HG03558 (cell line): ENCODE data around the gene ALDH1L2.
"Not testable (repeated sequence)": the region's sequence is repeated elsewhere in the genome, so short reads cannot be mapped to it uniquely, and the experiment has no call there.

ENCODE experiments used
- ATAC-seq: cut with Tn5 transposase; IDR thresholded peaks from one replicate; pipeline ENCODE4 v1.9.1; 2021; ENCODE audit warnings: moderate number of reproducible peaks; ENCODE audit not compliant: unreplicated experiment; ENCODE audit errors: extremely low read depth

The ALDH1L2 gene

DNA sequence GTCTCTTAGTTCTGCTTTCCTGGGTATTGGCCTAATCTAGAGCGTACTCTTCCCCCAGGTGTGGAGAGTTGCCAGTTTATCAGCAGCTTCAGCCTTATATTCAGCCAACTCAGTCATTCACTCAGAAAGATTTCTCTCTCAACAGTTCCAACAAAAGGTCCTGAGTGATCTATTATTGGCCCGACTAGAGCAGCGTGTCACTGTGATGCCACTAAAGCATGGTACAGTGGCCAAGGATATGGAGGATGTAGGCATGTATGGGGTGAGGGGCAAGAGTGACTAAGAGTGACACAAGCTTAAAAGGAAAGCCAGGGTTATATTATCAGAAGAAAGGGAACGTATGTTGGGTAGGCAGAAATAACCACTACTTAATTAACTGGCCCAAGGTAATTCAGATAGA, 93.3 kb downstream of the ALDH1L2 start:
- ATAC-seq: no peak

DNA sequence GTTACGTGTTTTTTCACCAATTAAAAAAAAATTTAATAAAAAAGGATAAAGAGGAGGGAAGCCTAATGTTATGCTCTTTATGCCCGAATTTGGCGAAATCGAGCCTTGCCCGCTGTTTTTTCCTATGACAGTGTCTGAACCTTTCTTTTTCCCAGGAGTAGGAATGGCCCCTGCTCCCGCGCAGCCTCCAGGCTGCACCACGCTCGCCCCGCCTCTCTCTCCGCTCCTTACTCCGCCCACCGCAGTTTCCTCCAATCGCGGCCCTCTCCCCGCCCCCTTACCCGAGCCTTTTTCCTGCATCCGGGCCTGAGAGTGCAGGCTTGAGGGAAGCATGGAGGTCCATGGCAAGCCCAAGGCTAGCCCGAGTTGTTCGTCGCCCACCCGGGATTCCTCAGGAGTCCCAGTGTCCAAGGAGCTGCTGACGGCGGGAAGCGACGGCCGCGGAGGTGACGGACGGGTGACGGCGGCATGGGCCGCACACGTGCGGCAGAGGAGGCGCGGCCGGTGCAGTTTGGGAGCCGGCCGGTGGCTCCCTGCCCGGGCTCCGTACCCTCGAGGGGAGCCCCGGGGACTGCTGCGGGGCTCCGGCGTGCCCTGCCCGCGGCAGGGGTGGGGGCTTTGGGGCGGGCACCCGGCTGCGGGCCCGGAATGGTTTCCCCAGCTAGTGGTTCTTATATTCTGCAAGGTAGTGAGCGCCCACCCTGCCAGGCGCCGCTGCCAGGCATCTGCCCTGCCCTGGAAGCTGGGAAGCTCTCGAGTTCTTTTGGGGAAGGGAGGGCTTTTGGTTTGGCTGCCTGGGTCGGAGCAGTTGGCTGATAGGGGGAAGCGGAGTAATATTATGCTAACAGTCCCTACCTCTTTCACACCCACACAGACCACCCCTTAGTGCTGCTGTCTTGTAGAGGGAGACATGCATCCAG, 98.0 kb downstream of the ALDH1L2 start, which contains the start of gene NOPCHAP1:
NOPCHAP1 (plus strand) TSS at position 295 of the 920 bp plus-strand sequence; CDS start at position 332, 37 bp downstream.
- ATAC-seq: peak; percentile 91

GRCh38 chr12:104985206-104985605, 99.1 kb downstream of the ALDH1L2 start:
- ATAC-seq: no peak

DNA sequence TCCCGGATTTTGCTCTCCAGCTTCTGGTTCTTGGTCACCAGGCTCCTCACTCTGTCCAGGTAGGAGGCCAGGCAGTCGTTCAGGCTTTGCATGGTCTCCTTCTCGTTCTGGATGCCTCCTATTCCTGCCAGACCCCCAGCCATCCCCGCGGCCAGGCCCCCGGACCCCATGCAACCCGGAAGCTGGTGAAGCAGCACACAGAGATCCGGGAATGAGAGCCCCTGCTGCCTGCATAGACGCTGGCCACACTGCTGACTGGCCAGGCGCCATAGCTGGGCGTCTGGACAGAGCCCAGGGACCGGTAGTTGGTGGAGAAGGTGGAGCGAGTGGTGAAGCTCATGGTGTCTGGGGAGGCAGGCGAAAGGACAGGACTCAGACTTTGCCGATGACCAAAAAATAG, 106.6 kb downstream of the ALDH1L2 start:
- not testable (repeated sequence) for ATAC-seq

DNA sequence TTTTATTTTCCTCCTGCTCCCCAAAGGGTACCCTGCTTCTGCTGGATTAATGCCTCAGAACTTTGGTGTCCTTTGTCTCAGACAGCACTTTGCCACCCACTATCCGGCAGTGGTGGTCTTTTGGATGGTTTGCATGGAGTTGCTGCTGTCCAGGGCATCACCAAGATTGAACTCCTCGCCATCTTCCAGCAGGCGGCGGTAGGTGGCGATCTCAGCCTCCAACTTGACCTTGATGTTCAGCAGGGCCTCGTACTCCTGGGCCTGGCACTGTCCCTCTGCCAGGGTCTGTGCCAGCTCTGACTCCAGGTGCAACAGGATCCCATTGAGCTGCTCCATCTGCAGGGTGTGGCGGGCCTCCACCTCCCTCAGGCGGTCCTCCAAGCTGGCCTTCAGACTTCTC, 107.6 kb downstream of the ALDH1L2 start:
- ATAC-seq: no peak

- no peak for ATAC-seq
These were observed 108.5 kb downstream of the ALDH1L2 start for GRCh38 chr12:104975587-104976343.

DNA sequence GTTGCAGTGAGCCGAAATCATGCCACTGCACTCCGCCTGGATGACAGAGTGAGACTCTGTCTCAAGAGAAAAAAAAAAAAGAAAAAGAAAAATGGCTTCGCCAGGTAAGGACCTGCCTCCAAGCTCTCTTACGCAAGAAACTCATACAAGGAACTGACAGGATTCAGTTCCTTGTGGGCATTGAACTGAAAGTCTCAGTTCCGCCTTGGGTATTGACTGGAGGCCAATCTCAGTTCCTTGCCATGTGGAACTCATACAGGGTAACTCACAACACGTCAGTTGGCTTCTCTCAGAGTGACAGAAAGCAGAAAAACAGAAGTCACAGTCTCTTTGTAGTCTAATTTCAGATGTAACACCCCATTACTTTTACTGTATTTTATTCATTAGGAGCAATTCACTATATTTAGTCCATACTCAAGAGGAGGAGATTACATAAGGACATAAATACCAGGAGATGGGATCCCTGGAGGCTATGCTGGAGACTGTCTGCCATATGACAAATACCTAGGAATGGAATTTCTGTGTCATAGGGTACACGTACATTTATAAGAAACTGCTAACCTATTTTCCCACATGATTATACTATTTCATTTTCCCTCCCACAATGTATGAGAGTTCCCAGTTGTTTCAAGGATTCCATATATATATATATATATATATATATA, 109.5 kb downstream of the ALDH1L2 start:
- peak; percentile 93 for ATAC-seq

DNA sequence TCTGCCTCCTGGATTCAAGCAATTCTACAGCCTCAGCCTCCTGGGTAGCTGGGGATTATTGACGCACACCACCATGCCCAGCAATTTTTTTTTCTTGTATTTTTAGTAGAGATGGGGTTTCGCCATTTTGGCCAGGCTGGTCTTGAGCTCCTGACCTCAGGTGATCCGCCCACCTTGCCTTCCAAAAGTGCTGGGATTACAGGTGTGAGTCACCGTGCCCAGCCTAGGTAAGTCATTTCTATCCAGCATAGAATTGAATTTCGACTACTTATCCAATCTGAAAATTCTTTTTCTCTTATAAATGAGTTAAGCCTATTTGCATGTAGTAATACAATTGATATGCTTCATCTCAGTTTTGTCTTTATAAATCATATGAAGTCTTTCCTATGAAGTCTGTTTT, 111.0 kb downstream of the ALDH1L2 start:
- no peak for ATAC-seq

DNA sequence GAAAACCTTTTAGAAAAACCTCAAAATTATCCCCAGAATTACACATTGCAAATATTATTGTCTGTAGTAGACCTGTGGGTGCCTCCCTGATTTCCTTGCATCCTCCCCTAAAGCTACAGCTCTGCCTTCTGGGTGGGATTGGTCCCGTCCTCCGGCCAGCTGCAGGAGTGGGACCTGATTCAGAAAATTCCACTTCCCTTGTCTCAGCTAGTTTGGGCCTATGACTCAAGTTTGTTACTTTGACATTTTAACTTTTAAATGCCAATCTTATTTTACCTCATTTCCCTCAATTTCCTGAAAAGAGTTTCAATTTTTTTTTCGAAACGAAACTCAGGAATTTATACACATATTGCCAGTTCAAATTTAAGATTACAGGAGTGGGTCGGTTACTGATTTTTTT, 113.0 kb downstream of the ALDH1L2 start:
- no peak for ATAC-seq
